GM12864 (cell line): ENCODE results near the gene DAZL.
"Not testable (repeated sequence)": the region's sequence is repeated elsewhere in the genome, so short reads cannot be mapped to it uniquely, and the experiment has no call there.

Experiments
- DNase-seq: peaks from one replicate; pipeline ENCODE4 v3.0.0-alpha.2; 2011; ENCODE audit warnings: low read depth
- H3K4me3 ChIP-seq: 2 replicates; pipeline ENCODE4 v1.5.1; 2011; ENCODE audit warnings: mild to moderate bottlenecking, low read depth, low read length, control low read depth
- TF ChIP-seq, protein P1 (sequence below): IDR thresholded peaks from 2 replicates; pipeline ENCODE4 v1.5.1; 2011; ENCODE audit warnings: low read depth, mild to moderate bottlenecking, moderate library complexity, low read length, control low read depth, inconsistent platforms; ENCODE audit errors: missing control alignments

Gene DAZL

DNA sequence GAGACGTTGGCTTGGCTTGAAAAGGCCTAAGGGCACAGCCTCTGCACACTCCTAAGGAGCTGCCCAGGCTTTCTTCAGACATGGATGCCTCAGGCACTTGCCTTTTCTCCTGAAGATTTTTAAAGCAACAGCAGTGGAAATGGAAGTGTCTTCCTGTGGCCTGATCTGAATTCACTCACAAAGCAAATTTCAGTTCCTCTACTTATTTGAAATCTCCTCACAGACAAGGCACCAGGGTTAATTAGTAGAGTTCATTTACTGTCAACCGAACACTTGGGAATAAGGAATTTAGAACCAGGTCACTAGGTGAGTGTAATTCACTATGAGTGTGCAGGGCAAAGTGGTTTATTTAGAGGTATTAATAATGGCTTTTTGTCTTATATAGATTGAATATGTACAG lies 27.2 kb upstream of the DAZL start:
- H3K4me3 ChIP-seq: no peak overlapping the region
- DNase-seq: no peak
- TF ChIP-seq, protein P1, sequence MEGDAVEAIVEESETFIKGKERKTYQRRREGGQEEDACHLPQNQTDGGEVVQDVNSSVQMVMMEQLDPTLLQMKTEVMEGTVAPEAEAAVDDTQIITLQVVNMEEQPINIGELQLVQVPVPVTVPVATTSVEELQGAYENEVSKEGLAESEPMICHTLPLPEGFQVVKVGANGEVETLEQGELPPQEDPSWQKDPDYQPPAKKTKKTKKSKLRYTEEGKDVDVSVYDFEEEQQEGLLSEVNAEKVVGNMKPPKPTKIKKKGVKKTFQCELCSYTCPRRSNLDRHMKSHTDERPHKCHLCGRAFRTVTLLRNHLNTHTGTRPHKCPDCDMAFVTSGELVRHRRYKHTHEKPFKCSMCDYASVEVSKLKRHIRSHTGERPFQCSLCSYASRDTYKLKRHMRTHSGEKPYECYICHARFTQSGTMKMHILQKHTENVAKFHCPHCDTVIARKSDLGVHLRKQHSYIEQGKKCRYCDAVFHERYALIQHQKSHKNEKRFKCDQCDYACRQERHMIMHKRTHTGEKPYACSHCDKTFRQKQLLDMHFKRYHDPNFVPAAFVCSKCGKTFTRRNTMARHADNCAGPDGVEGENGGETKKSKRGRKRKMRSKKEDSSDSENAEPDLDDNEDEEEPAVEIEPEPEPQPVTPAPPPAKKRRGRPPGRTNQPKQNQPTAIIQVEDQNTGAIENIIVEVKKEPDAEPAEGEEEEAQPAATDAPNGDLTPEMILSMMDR: no peak

DNA sequence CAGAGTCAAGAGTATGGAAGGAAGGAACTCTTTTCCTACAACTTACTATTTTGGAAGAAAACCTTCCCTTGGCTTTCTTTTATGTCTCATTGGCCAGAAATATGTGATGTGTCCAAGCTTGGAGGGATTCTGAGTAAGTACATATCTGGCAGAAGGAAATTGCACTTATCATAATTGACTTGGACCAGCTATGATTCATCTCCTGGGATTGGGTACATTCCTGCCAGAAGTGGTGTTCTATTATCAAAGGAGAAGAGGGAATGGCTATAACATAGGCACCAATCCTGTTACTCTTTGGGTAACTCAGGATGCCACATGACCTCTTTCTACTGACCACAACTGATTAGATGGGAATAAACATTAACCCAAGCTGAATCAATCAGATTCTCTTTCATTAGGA lies 13.5 kb upstream of the DAZL start:
- DNase-seq: no peak
- TF ChIP-seq, protein P1: no peak
- no peak overlapping the region for H3K4me3 ChIP-seq

DNA sequence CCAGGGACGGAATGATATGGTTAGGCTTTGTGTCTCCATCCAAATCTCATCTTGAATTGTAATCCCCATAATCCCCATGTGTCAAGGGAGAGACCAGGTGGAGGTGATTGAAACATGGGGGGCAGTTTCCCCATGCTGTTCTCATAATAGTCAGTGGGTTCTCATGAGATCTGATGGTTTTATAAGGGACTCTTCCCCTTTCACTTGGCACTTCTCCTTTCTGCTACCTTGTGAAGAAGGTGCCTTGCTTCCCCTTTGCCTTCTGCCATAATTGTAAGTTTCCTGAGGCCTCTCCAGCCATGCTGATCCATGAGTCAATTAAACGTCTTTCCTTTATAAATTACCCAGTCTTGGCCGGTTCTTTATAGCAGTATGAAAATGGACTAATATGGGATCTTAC lies 11.9 kb upstream of the DAZL start:
- DNase-seq, H3K4me3 ChIP-seq: not testable (repeated sequence)

DNA sequence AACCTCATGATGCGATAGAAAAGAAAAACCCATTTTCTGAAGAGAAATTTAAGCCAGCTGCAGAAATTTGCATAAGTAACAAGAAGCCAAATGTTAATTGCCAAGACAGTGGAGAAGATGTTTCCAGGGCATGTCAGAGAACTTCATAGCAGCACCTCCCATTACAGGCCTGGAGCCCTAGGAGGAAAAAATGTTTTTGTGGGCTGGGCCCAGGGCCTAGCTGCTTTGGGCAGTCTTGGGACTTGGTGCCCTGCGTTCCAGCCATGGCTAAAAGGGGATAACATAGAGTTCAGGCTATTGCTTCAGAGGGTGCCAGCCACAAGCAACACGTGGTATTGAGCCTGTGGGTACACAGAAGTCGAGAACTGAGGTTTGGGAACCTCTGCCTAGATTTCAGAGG lies 10.9 kb upstream of the DAZL start:
- H3K4me3 ChIP-seq: no peak overlapping the region
- TF ChIP-seq, protein P1: no peak
- DNase-seq: no peak

DNA sequence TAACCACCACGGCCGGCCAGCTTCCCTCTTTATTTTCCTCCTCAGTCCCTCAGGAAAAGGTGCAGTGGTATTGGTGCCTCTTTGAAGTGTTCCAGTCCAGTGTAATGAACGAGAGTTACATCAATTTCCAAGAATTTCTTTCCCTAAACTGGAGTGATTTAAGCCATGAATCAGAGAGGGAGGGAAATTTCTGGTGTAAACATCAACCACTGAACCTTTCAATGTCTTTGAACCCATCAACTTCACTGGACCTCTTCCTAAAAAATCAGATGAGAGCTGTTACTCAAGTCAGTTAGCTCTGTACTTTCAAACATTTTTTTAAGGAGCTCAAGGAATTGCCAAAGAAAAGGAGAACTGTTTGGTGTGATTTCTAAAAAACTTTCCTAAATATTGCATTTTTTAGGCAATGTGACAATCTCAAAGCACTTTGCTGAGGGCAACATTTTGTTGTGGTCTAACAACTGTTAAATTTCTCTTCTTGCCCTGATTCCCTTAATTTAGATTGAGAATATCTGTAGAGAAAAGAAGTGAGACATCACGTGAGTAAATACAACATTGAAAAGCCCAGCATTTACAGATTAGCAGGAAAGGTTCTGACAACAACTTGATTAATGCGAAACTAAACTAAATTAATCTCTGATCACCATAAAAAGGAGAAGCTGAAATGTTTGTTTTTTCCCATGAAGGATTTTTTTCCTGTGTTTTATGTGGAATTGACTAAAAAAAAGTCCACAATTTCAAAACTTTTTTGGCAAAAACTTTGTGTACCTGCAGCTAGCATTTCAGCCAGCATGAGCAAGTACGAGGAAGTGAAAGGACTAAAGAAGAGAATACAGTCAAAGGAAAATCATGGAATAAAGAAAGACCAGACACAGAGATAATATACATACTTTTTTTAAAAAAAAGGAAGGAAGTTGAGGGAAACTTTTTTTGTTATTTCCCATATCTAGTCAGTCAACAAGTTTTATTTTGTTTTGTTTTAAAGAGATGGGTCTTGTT lies 9.1 kb upstream of the DAZL start:
- H3K4me3 ChIP-seq: no peak overlapping the region
- TF ChIP-seq, protein P1: no peak
- no peak for DNase-seq

DNA sequence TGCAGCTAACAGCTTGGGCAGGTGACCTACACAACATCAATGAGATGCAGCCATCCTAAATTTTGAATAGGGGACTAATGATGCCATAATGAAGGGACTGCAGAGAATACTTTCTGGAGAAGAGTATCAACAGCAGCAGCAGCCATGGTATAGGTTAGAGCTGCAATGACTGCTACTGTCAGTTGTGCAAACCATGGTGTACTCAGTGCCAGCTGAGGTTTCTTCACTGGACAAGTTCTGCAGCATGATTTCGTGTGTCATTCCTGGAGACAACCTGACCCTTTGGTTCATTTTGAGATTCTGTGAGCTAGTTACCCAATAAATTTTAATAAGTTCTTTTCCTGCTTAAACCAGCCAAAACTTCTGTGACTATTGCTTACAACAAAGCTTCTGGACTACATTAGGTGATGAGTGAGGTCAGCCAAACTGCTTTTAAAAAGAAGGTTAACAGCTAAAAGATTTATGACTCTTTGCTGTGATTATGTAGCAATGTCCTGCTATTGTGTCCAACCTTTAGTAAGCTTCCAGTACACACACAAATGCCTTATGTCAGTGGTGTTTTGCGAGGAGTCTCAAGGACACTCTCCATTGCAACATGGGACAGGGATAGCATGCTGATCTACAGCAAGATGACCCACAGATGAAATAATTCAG lies 4.8 kb upstream of the DAZL start:
- DNase-seq: no peak
- H3K4me3 ChIP-seq: no peak overlapping the region
- TF ChIP-seq, protein P1: no peak

DNA sequence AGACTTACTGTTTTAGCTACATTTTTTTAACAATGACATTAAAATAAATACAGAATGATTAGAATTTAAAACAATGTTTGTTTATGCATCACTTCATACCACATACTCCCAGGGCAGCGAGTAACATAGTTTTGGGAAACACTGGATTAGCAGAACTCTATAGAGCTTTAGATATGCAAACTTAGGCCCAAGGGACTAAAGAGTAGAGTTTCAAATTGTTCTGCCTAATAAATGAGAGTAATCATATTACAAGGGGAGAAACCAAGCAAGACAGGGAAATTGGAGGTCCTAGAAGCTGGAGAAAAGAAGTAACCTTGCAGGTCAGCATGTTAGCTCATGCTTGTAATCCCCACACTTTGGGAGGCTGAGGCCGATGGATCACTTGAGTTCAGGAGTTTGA lies 3.6 kb upstream of the DAZL start:
- TF ChIP-seq, protein P1: no peak
- no peak overlapping the region for H3K4me3 ChIP-seq
- no peak for DNase-seq
